Transverse colon (tissue), 4 donors: ENCODE results near the gene DNAAF8. TPM values are rescaled to one million over a fixed set of nuclear protein-coding genes. Genes with fewer than 3 reads are reported as not detected.

Experiments used
- DNase-seq: peaks from one replicate; pipeline ENCODE4 v3.0.0-alpha.2; 2019
- H3K27ac ChIP-seq, 4 donors: fragments of 200-600 bp; sonication (generic); 2 replicates each; pipeline ENCODE4 v1.5.1; 2016 to 2018; ENCODE audit warnings: inconsistent platforms in 4 of 4
- H3K27me3 ChIP-seq: fragments of 200-600 bp; sonication (generic); 2 replicates; pipeline ENCODE4 v1.5.1; 2017; ENCODE audit warnings: inconsistent platforms
- H3K36me3 ChIP-seq, 4 donors: fragments of 200-600 bp; sonication (generic); 2 replicates each; pipeline ENCODE4 v1.5.1; 2017 to 2019; ENCODE audit warnings: inconsistent platforms in 4 of 4
- H3K4me1 ChIP-seq, 4 donors: fragments of 200-600 bp; sonication (generic); 2 replicates each; pipeline ENCODE4 v1.5.1; 2017 to 2020; ENCODE audit warnings: inconsistent platforms in 4 of 4
- H3K4me3 ChIP-seq, 4 donors: fragments of 200-600 bp; sonication (generic); 1 replicate in 1 of 4; 2 replicates in 3 of 4; pipeline versions ENCODE4 v1.5.1 to v1.6.1; 2017 to 2019; ENCODE audit warnings: inconsistent platforms in 4 of 4
- H3K9me3 ChIP-seq, 2 donors: fragments of 200-600 bp; sonication (generic); 2 replicates each; pipeline ENCODE4 v1.5.1; 2017 to 2019; ENCODE audit warnings: inconsistent platforms in 2 of 2
- CTCF ChIP-seq, 5 experiments: fragments of 200-600 bp in 3 of 5; fragments of 450-650 bp in 2 of 5; sonication (generic) in 3 of 5; IDR thresholded peaks; 1 replicate in 2 of 5; 2 replicates in 3 of 5; pipeline ENCODE4 v1.5.1; 2016 to 2017; ENCODE audit warnings: antibody characterized with exemption in 5 of 5, inconsistent platforms in 3 of 5, mild to moderate bottlenecking in 2 of 5, moderate library complexity in 1 of 5
- EP300 ChIP-seq: sonication (generic); formaldehyde crosslinking; IDR thresholded peaks from one replicate; pipeline ENCODE4 v1.6.1; 2017; ENCODE audit warnings: antibody characterized with exemption, low read depth
- POLR2A ChIP-seq: fragments of 450-650 bp; IDR thresholded peaks from one replicate; pipeline ENCODE4 v1.6.1; 2016; ENCODE audit warnings: antibody characterized with exemption, mild to moderate bottlenecking, moderate library complexity
- POLR2AphosphoS5 ChIP-seq, 3 donors: sonication (generic); formaldehyde crosslinking; IDR thresholded peaks; one replicate each; pipeline ENCODE4 v1.6.1; 2016; ENCODE audit warnings: antibody characterized with exemption in 3 of 3
- WGBS, 2 donors: methylation state at CpG; one replicate each; pipeline ENCODE4 v1.1.5; 2018; ENCODE audit warnings: low coverage in 1 of 2; 5-methylcytosine and 5-hydroxymethylcytosine counted together
- in situ Hi-C, 4 donors: fragments of 200-750 bp; cut with MboI; loops; one replicate each; pipeline versions ENCODE4 v1.15.0 to v1.15.1; 2017; ENCODE audit warnings: low sequenced_read_pairs in 3 of 4, low pct_ligation_motif_present in 1 of 4, low pct_unique_long_range_greater_than_20kb in 1 of 4
- intact Hi-C: fragments of 100-400 bp; cut with DNase I; formaldehyde crosslinking; loops from one replicate; pipeline ENCODE4 v1.15.1; 2023; ENCODE audit warnings: low total_unique reads
- small RNA-seq, 4 donors: library from RNA; depleted of rRNA; stranded (forward); fragments of <200 nt; gene quantifications; one replicate each; pipeline ENCODE3, GENCODE V24; 2016
- total RNA-seq, 4 donors: library from RNA; depleted of rRNA; stranded (reverse); fragments of >200 nt; gene quantifications; one replicate each; pipeline ENCODE4 v1.1.0, GENCODE V29; 2016

The DNAAF8 gene
- total RNA-seq, 4 donors from 2014 or later: 0.55 to 2.9 (median 0.60) TPM; not detected in 1

DNA sequence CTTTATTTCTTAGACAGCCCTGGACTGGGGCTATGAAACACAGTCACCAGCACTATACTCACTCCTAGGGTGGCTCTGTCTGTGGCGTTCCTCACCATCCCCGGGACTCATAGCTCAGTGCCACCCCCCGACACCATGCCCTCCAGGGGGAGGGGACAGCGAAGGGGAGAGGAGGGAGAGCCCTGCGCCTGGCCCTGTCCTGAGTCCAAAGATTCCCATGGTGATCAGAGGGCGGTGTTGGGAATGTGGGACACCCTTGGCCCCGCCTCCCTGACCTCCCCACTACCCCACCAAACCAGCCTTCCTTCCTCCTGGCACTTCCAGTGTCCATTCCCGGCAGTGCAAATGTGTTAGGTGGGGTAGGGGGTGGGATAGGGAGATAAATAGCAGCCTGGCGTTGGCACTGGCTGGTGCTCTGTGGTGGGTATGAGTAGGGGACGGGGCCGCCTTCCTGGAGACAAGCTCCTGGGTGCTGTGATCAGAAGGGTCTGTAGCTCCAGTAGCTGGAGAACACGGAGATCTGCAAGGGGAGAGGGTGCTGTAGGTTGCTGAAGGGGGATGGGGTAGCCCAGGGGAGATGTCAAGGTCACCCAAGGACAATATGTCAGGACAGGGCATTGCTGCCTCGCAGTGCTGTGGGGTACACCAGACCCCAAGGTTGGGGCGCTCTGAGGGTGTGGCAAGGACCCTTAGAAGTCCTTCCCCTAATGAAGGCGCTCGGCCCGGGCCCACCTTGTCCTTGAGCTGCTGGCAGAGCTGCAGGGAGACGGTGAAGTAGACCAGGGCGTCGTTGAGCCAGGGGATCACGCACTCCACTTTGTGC is 62.9 kb downstream of the DNAAF8 start:
- DNase-seq: peak; percentile 55
- Histone ChIP-seq H3K27me3 (no peaks in the 10 kb centered on the region), H3K9me3 (no peaks in the 10 kb centered on the region), H3K36me3 (no peaks in the 10 kb centered on the region), H3K4me3 (peak overlapping the region in 1 of 4 donors; percentile 64), H3K27ac (peak overlapping the region; percentile 76 to 87 (median 86)), H3K4me1 (peaks cover 11 to 31% (median 24%) of the 10 kb centered on the region in 4 donors)
- TF ChIP-seq EP300 (no peak), POLR2A (no peak), POLR2AphosphoS5 (IDR thresholded peaks at IDR 0.05) (no peak), CTCF (IDR thresholded peaks at IDR 0.05) (no peak)
- intact Hi-C loops: no loop called here
- 86% methylated on average over 21 of the region's 21 CpGs; no CpG with 5 or more reads in 1 of the 2 donors for WGBS, 2 donors
- in situ Hi-C loops: no loop called here

- Histone ChIP-seq H3K27me3 (no peaks in the 10 kb centered on the region), H3K27ac (no peak overlapping the region), H3K4me3 (no peak overlapping the region), H3K36me3 (no peaks in the 10 kb centered on the region), H3K4me1 (peaks cover 11 to 31% (median 24%) of the 10 kb centered on the region in 4 donors), H3K9me3 (no peaks in the 10 kb centered on the region)
- DNase-seq: no peak
- TF ChIP-seq EP300 (no peak), POLR2AphosphoS5 (IDR thresholded peaks at IDR 0.05) (no peak), POLR2A (no peak), CTCF (IDR thresholded peaks at IDR 0.05) (no peak)
- in situ Hi-C loops (no loop called here), intact Hi-C loops (no loop called here)
- WGBS, 2 donors: 93% methylated on average over 20 of the region's 22 CpGs; no CpG with 5 or more reads in 1 of the 2 donors
Measured at GRCh38 chr16:4797805-4798252, 63.5 kb downstream of the DNAAF8 start.

DNA sequence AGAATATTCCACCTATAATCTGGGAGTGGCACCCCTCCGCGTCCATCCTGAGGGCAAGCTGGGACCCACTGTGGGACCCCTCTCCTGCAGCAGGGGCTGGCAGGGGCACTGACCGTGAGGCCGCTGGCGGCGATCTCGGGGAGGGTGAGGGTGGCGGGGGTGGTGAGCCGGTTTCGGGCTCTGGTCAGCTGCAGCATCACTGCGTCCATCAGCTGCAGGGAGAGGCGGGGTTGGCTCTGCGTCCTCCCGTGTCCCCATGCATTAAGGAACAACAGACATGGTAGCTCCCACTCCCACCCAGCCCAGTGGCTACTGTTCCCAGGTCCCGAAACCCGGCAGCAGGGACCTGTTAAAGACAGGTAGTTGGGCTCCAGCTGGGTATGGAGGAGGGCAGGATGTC is 64.1 kb downstream of the DNAAF8 start:
- no peaks in the 10 kb centered on the region for H3K36me3 ChIP-seq
- DNase-seq: no peak
- H3K27ac ChIP-seq: no peak overlapping the region
- 86% methylated on average over 12 of the region's 16 CpGs; no CpG with 5 or more reads in 1 of the 2 donors for WGBS, 2 donors
- no peaks in the 10 kb centered on the region for H3K27me3 ChIP-seq
- TF ChIP-seq POLR2A: no peak
- no peak for TF ChIP-seq CTCF (IDR thresholded peaks at IDR 0.05)
- TF ChIP-seq EP300: no peak
- no peak for TF ChIP-seq POLR2AphosphoS5 (IDR thresholded peaks at IDR 0.05)
- intact Hi-C loops (no loop called here), in situ Hi-C loops (no loop called here)
- H3K4me3 ChIP-seq: no peak overlapping the region
- H3K4me1 ChIP-seq: peaks cover 11 to 36% (median 28%) of the 10 kb centered on the region in 4 donors
- H3K9me3 ChIP-seq: no peaks in the 10 kb centered on the region

Small RNA genes within 50 kb of the gene (small RNA-seq; reads per million reads assigned to genes)
- 0 reads per million in 4 donors for gene RF00017

Other genes starting within 250 kb of the DNAAF8 start
- gene CDIP1, start 195.8 kb upstream of the DNAAF8 start, total RNA-seq: 10 to 100 TPM in 3 of 4 donors, 1 to 10 TPM in 1; 8.8 to 29.5 (median 19.0) TPM
- not detected for gene C16orf96, start 178.2 kb upstream of the DNAAF8 start, total RNA-seq
- gene UBALD1, start 119.6 kb upstream of the DNAAF8 start, total RNA-seq: 10 to 100 TPM in 2 of 4 donors, 1 to 10 TPM in 2; 8.6 to 18.0 (median 10.5) TPM
- gene MGRN1, start 109.7 kb upstream of the DNAAF8 start, total RNA-seq: 100 to 1,000 TPM in 1 of 4 donors, 10 to 100 TPM in 3; 49.1 to 127 (median 79.5) TPM
- gene NUDT16L1, start 41.0 kb upstream of the DNAAF8 start, total RNA-seq: 10 to 100 TPM; 32.6 to 62.7 (median 54.3) TPM
- gene ANKS3, start 266 bp upstream of the DNAAF8 start, total RNA-seq: 10 to 100 TPM; 14.9 to 38.4 (median 25.0) TPM
- gene ZNF500, start 32.6 kb downstream of the DNAAF8 start, total RNA-seq: 10 to 100 TPM in 3 of 4 donors, 1 to 10 TPM in 1; 9.7 to 31.2 (median 11.6) TPM
- not detected for gene SEPTIN12, start 53.8 kb downstream of the DNAAF8 start, total RNA-seq
- 100 to 1,000 TPM in 3 of 4 donors, 10 to 100 TPM in 1; 88.0 to 450 (median 252) TPM for gene SMIM22, start 60.8 kb downstream of the DNAAF8 start, total RNA-seq
- 10 to 100 TPM; 28.1 to 75.2 (median 43.7) TPM for gene ROGDI, start 68.1 kb downstream of the DNAAF8 start, total RNA-seq
- 10 to 100 TPM; 50.2 to 88.4 (median 74.0) TPM for gene GLYR1, start 112.8 kb downstream of the DNAAF8 start, total RNA-seq
- 10 to 100 TPM; 33.6 to 60.2 (median 53.0) TPM for gene UBN1, start 112.9 kb downstream of the DNAAF8 start, total RNA-seq
- gene PPL, start 202.6 kb downstream of the DNAAF8 start, total RNA-seq: 10 to 100 TPM; 13.5 to 28.8 (median 22.8) TPM
- gene SEC14L5, start 223.8 kb downstream of the DNAAF8 start, total RNA-seq: 1 to 10 TPM in 1 of 4 donors, under 1 TPM in 3; 0.32 to 6.2 (median 0.53) TPM